ENCODE results near the gene LHFPL5. TPM values are rescaled to one million over a fixed set of nuclear protein-coding genes. Genes with fewer than 3 reads are reported as not detected.

LHFPL5 gene
- total and polyA plus RNA-seq, 2 of the 13 experiments (the other 11 are each of a cell fraction or from before 2014, with no cell fraction given) = 0.03 TPM; not detected in 1

- TF ChIP-seq FOXA1 (IDR thresholded peaks at IDR 0.05) (no peak), FOXA1 (CRISPR knock-in tag; IDR thresholded peaks at IDR 0.05) (no peak), ZFP36 (IDR thresholded peaks at IDR 0.05; ENCODE audit: borderline replicate concordance, low read depth, low read length, partially characterized antibody) (no peak), FOXP1 (IDR thresholded peaks at IDR 0.05) (no peak), FOXP1 (CRISPR knock-in tag; IDR thresholded peaks at IDR 0.05) (no peak)
- TF ChIP-seq, protein P1, sequence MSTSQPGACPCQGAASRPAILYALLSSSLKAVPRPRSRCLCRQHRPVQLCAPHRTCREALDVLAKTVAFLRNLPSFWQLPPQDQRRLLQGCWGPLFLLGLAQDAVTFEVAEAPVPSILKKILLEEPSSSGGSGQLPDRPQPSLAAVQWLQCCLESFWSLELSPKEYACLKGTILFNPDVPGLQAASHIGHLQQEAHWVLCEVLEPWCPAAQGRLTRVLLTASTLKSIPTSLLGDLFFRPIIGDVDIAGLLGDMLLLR (CRISPR knock-in tag; IDR thresholded peaks at IDR 0.05) = no peak
- in situ Hi-C loops (cut with HindIII; ENCODE audit: extremely low pct_ligation_motif_present, low pct_unique_long_range_greater_than_20kb) = no loop called here
- no TSS peak for BruUV-seq (replicated peaks)
- Histone ChIP-seq H3K27me3 (ENCODE audit: control insufficient read depth in 1 of 2, insufficient read depth in 2 of 2, low read length in 2 of 2) (peaks cover 0 to 4% of the 10 kb centered on the region in 2 experiments; a peak in 2 of 5 replicates), H3K9me3 (ENCODE audit: low read length) (no peaks in the 10 kb centered on the region), H3K36me3 (replicated peaks in 1 of 2; ENCODE audit: control insufficient read depth in 1 of 2, insufficient read depth in 2 of 2, low read length in 2 of 2) (no peaks in the 10 kb centered on the region), H2AFZ (ENCODE audit: low read length) (no peak overlapping the region), H3K79me2 (ENCODE audit: insufficient read depth, low read length) (no peaks in the 10 kb centered on the region), H3K4me3 (replicated peaks in 1 of 3; ENCODE audit: insufficient read depth in 1 of 3, low read depth in 2 of 3, low read length in 3 of 3) (no peak overlapping the region), H3K27ac (ENCODE audit: extremely low read length, insufficient read depth, low read length) (no peak overlapping the region), H3K4me1 (ENCODE audit: insufficient read depth, low read length) (no peaks in the 10 kb centered on the region), H4K20me1 (ENCODE audit: insufficient read depth, low read length) (no peaks in the 10 kb centered on the region; the same call in 1 of the 2 replicates), H3K4me2 (ENCODE audit: low read depth, low read length) (no peak overlapping the region), H3K9ac (ENCODE audit: insufficient read depth, low read depth, low read length) (no peak overlapping the region)
- 9% methylated on average over 3 of the region's 3 CpGs for WGBS (ENCODE audit: low lambda C conversion rate)
- no peak for ATAC-seq
- ChIA-PET POLR2A (no interaction called here), CTCF (ENCODE audit: low intra/inter-chr PET ratio, low total read pairs) (no interaction called here)
- intact Hi-C loops (cut with micrococcal nuclease; ENCODE audit: unreplicated experiment) = no loop called here
- DNase-seq (ENCODE audit: low spot score) = no peak
- no peak for FAIRE-seq
Measured at GRCh38 chr6:35801148-35801547, 4.0 kb upstream of the LHFPL5 start.

DNA sequence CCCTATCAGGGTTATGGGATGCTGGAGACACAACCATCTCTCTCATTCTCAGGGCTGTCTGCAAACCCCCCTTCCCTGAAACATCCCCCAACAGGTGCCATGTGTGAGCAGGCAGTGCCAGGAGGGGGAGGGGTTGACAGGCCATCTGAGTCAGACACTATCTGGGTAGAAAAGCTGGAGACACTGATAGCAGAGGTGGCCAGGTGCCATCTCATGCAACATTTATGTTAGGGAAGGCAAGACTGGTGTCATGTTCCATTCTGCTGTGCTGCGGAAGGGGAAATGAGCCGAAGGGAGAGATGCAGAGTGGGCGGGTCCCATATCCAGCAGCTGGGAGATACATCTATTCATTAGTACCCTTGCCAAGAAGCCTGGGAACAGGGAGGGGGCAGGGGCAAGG is 3.5 kb downstream of the LHFPL5 start:
- BruUV-seq (replicated peaks) = no TSS peak
- ATAC-seq (no peak), DNase-seq (ENCODE audit: low spot score) (no peak), FAIRE-seq (no peak)
- in situ Hi-C loops (cut with HindIII; ENCODE audit: extremely low pct_ligation_motif_present, low pct_unique_long_range_greater_than_20kb) = no loop called here
- Histone ChIP-seq H2AFZ (ENCODE audit: low read length) (no peak overlapping the region), H3K27ac (ENCODE audit: extremely low read length, insufficient read depth, low read length) (no peak overlapping the region), H3K4me2 (ENCODE audit: low read depth, low read length) (no peak overlapping the region), H3K27me3 (ENCODE audit: control insufficient read depth in 1 of 2, insufficient read depth in 2 of 2, low read length in 2 of 2) (no peaks in the 10 kb centered on the region), H4K20me1 (ENCODE audit: insufficient read depth, low read length) (no peaks in the 10 kb centered on the region; the same call in 1 of the 2 replicates), H3K79me2 (ENCODE audit: insufficient read depth, low read length) (no peaks in the 10 kb centered on the region), H3K36me3 (replicated peaks in 1 of 2; ENCODE audit: control insufficient read depth in 1 of 2, insufficient read depth in 2 of 2, low read length in 2 of 2) (no peaks in the 10 kb centered on the region), H3K9me3 (ENCODE audit: low read length) (no peaks in the 10 kb centered on the region), H3K4me3 (replicated peaks in 1 of 3; ENCODE audit: insufficient read depth in 1 of 3, low read depth in 2 of 3, low read length in 3 of 3) (no peak overlapping the region), H3K9ac (ENCODE audit: insufficient read depth, low read depth, low read length) (no peak overlapping the region), H3K4me1 (ENCODE audit: insufficient read depth, low read length) (peaks cover 11% of the 10 kb centered on the region; the same call in 1 of the 2 replicates)
- 51% methylated on average over 3 of the region's 3 CpGs for WGBS (ENCODE audit: low lambda C conversion rate)
- POLR2A ChIA-PET = no interaction called here
- intact Hi-C loops (cut with micrococcal nuclease; ENCODE audit: unreplicated experiment) = no loop called here
- CTCF ChIA-PET (ENCODE audit: low intra/inter-chr PET ratio, low total read pairs) = no interaction called here
- TF ChIP-seq MBD4 (IDR thresholded peaks at IDR 0.05; ENCODE audit: borderline replicate concordance, low read length) (no peak), LBX2 (CRISPR knock-in tag; IDR thresholded peaks at IDR 0.05; ENCODE audit: borderline replicate concordance) (no peak), ZNF264 (CRISPR knock-in tag; IDR thresholded peaks at IDR 0.05) (no peak), ETS1 (CRISPR knock-in tag; IDR thresholded peaks at IDR 0.05) (no peak), ZNF550 (CRISPR knock-in tag; IDR thresholded peaks at IDR 0.05; ENCODE audit: borderline replicate concordance) (no peak), ZNF615 (CRISPR knock-in tag; IDR thresholded peaks at IDR 0.05; ENCODE audit: borderline replicate concordance) (no peak), ATF5 (CRISPR knock-in tag; IDR thresholded peaks at IDR 0.05; ENCODE audit: low read depth) (no peak), HOXA7 (CRISPR knock-in tag; IDR thresholded peaks at IDR 0.05) (no peak), ZBTB20 (CRISPR knock-in tag; IDR thresholded peaks at IDR 0.05; ENCODE audit: borderline replicate concordance, low read depth) (no peak), ZNF430 (CRISPR knock-in tag; IDR thresholded peaks at IDR 0.05) (no peak)
